Immature natural killer cell (primary cell): ENCODE measurements around the gene ARFGAP3. TPM values are rescaled to one million over a fixed set of nuclear protein-coding genes. Genes with fewer than 3 reads are reported as not detected.
"Not testable (repeated sequence)": the region's sequence is repeated elsewhere in the genome, so short reads cannot be mapped to it uniquely, and the experiment has no call there.

ENCODE experiments used
- DNase-seq, 3 donors: peaks; one replicate each; pipeline ENCODE4 v3.0.0; 2022; ENCODE audit warnings: mixed read lengths in 1 of 3
- H3K27ac Mint-ChIP-seq, 6 donors: one replicate each; pipeline ENCODE4 v1.8.0; 2020; ENCODE audit warnings: mixed read lengths in 6 of 6, mild to moderate bottlenecking in 5 of 6, inconsistent platforms in 4 of 6, moderate library complexity in 3 of 6
- H3K27me3 Mint-ChIP-seq, 3 donors: one replicate each; pipeline ENCODE4 v1.8.0; 2020 to 2021; ENCODE audit warnings: low read depth in 3 of 3, mild to moderate bottlenecking in 3 of 3, mixed read lengths in 3 of 3, moderate library complexity in 3 of 3, inconsistent platforms in 1 of 3
- H3K36me3 Mint-ChIP-seq, 3 donors: one replicate each; pipeline ENCODE4 v1.8.0; 2020; ENCODE audit warnings: mixed read lengths in 3 of 3, inconsistent platforms in 2 of 3, mild to moderate bottlenecking in 2 of 3
- H3K4me1 Mint-ChIP-seq, 2 donors: one replicate each; pipeline ENCODE4 v1.8.0; 2020; ENCODE audit warnings: inconsistent platforms in 2 of 2, mild to moderate bottlenecking in 2 of 2, mixed read lengths in 2 of 2, moderate library complexity in 1 of 2
- H3K4me3 Mint-ChIP-seq, 5 donors: one replicate each; pipeline ENCODE4 v1.8.0; 2020; ENCODE audit warnings: mild to moderate bottlenecking in 5 of 5, mixed read lengths in 5 of 5, inconsistent platforms in 3 of 5, moderate library complexity in 3 of 5
- H3K9me3 Mint-ChIP-seq, 6 donors: one replicate each; pipeline ENCODE4 v1.8.0; 2020; ENCODE audit warnings: mild to moderate bottlenecking in 6 of 6, mixed read lengths in 6 of 6, inconsistent platforms in 4 of 6, moderate library complexity in 3 of 6
- polyA plus RNA-seq, 3 donors: library from polyadenylated mRNA; unstranded; fragments of 300-500 nt; fragmentation: Illumina TruSeq; gene quantifications; one replicate each; pipeline ENCODE4 v1.2.3, GENCODE V29; 2021

The ARFGAP3 gene
- polyA plus RNA-seq, 3 donors from 2014 or later: 58.3 to 63.7 (median 60.6) TPM

DNA sequence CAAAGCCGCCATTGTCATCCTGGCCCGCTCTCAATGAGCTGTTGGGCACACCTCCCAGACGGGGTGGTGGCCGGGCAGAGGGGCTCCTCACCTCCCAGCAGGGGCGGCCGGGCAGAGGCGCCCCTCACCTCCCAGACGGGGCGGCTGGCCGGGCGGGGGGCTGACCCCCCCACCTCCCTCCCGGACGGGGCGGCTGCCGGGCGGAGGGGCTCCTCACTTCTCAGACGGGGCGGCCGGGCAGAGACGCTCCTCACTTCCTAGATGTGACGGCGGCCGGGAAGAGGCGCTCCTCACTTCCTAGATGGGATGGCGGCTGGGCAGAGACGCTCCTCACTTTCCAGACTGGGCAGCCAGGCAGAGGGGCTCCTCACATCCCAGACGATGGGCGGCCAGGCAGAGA, 106.7 kb downstream of the ARFGAP3 start:
- DNase-seq, H3K27ac Mint-ChIP-seq, H3K4me3 Mint-ChIP-seq, H3K27me3 Mint-ChIP-seq, H3K36me3 Mint-ChIP-seq, H3K4me1 Mint-ChIP-seq, H3K9me3 Mint-ChIP-seq: not testable (repeated sequence)

DNA sequence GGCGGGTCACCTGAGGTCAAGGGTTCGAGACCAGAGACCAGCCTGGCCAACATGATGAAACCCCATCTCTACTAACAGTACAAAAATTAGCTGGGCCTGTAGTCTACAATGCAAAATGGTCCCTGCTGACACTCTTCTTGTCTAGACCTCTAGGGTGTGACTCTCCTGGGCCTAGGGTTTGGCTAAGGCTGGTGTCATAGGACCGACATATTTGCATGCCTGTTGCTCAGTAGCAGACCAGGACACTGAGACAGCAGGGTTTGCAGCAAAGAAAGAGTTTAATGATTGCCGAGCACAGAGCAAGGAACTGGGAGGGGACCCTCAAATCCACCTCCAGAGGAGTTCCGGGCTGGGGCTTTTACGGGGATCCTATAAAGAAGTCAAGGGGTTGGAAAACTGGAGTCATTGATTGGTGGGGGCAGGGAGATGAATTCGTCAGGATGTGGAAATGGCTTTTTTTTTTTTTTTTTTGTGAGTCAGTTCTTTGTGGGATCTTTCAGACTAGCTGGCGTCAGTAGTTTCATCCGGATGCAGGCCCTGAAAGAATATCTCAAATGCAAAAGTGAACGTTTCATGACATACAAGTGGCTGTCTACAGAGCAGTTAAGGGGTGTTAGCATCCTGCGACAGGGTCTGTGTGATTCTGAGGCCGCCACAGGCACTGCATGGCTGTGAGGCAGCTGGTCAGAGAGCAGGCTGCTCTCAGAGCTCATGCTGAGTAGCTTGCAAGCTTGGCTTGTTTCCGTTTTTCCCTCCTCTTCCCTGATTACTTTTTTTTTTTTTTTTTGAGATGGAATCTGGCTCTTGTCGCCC, 109.2 kb downstream of the ARFGAP3 start:
- Mint-ChIP-seq H3K9me3 (no peaks in the 10 kb centered on the region), H3K36me3 (no peaks in the 10 kb centered on the region), H3K27ac (no peak overlapping the region), H3K4me3 (no peak overlapping the region), H3K4me1 (peaks cover 0 to 2% of the 10 kb centered on the region in 2 donors), H3K27me3 (peaks cover 0 to 4% (median 0%) of the 10 kb centered on the region in 3 donors)
- DNase-seq: no peak

Other genes starting within 250 kb of the ARFGAP3 start
- gene POLDIP3, start 242.4 kb downstream of the ARFGAP3 start, polyA plus RNA-seq: 10 to 100 TPM; 54.4 to 77.2 (median 73.6) TPM
- gene ATP5MGL, start 216.7 kb downstream of the ARFGAP3 start, polyA plus RNA-seq: under 1 TPM in 1 of 3 donors, not detected in 2; 0.35 TPM
- gene CYB5R3, start 207.9 kb downstream of the ARFGAP3 start, polyA plus RNA-seq: 100 to 1,000 TPM in 1 of 3 donors, 10 to 100 TPM in 2; 52.2 to 117 (median 77.7) TPM
- 1 to 10 TPM in 1 of 3 donors, under 1 TPM in 1, not detected in 1; 0.38 to 1.1 TPM for gene A4GALT, start 136.4 kb downstream of the ARFGAP3 start, polyA plus RNA-seq
- gene PACSIN2, start 157.9 kb upstream of the ARFGAP3 start, polyA plus RNA-seq: 10 to 100 TPM; 18.4 to 31.6 (median 23.0) TPM
- gene TTLL1, start 232.1 kb upstream of the ARFGAP3 start, polyA plus RNA-seq: 10 to 100 TPM in 1 of 3 donors, 1 to 10 TPM in 2; 9.4 to 14.4 (median 9.9) TPM